Left cardiac atrium (tissue), 4 donors: Measurements from ENCODE around the gene SNX6. TPM values are rescaled to one million over a fixed set of nuclear protein-coding genes. Genes with fewer than 3 reads are reported as not detected.
"Not testable (repeated sequence)": the region's sequence is repeated elsewhere in the genome, so short reads cannot be mapped to it uniquely, and the experiment has no call there.

ENCODE experiments used
- ATAC-seq, 2 donors: fragments of 200-7000 bp; cut with Tn5 transposase; one replicate each; pipeline ENCODE4 v1.9.1; 2020; ENCODE audit warnings: mild to moderate bottlenecking in 2 of 2, moderate library complexity in 2 of 2
- DNase-seq: peaks from one replicate; pipeline ENCODE4 v3.0.0-alpha.2; 2020
- intact Hi-C, 2 donors: fragments of 100-400 bp; cut with DNase I; formaldehyde crosslinking; loops; one replicate each; pipeline versions ENCODE4 v1.14.1 to v1.15.1; 2022 to 2023
- total RNA-seq, 2 donors: library from RNA; stranded (reverse); fragmentation: NEBNext Ultra II Directional; extraction: Animal tissue kit (Norgen Biotek cat#: 25700); gene quantifications; one replicate each; pipeline ENCODE4 v1.2.1, GENCODE V29; 2021
- donor health status: DM: no; HTN: yes; CAD: no.
- donor health status: DM: no; HTN: yes; CAD: no; lungs with severe emphysema.
- donor health status: DM: yes; HTN: yes; CAD: no.
- donor health status: Dilated cardiomyopathy.

The SNX6 gene
- total RNA-seq, 2 donors from 2014 or later = 56.8 to 58.2 TPM

GRCh38 chr14:34593740-34594375, 36.1 kb downstream of the SNX6 start:
- ATAC-seq (no peak), DNase-seq (no peak)
- intact Hi-C loops = no loop called here

DNA sequence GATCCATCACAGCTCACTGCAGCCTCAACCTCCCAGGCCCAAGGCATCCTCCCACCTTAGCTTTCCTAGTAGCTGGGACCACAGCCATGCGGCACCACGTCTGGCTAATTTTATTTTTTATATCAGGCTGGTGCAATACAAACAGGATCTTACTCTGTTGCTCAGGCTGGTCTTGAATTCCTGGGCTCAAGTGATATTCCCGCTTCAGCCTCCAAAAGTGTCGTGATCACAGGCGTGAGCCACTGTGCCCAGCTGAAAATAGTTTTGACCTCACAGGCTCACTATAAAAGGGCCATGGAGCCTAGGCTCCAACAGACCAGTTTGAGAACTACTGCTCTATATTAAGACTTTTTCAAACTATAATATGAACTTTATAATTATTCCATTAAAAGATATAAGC, 37.3 kb downstream of the SNX6 start:
- intact Hi-C loops = no loop called here
- DNase-seq (no peak), ATAC-seq (peak in 1 of 2 donors; percentile 77)

- DNase-seq = no peak
- no peak for ATAC-seq
- intact Hi-C loops = no loop called here
These were observed 46.4 kb downstream of the SNX6 start for GRCh38 chr14:34583525-34583924.

DNA sequence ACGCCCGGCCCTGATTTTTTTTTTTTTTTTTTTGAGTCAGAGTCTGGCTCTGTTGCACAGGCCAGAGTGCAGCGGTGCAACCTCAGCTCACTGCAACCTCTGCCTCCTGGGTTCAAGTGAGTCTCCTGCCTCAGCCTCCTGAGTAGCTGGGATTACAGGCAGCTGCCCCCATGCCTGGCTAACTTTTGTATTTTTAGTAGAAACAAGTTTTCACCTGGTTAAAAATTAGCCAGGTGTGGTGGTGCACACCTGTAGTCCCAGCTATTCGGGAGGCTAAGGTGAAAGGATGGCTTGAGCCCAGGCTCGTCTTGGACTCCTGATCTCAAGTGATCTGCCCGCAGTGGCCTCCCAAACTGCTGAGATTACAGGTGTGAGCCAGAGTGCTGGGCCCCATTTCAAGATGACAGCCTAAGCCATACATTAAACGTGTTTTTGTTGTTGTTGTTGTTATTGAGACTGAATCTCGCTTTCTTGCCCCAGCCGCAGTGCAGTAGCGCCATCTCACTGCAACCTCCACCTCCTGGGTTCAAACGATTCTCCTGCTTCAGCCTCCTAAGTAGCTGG, 47.7 kb downstream of the SNX6 start:
- no peak for DNase-seq
- intact Hi-C loops = no loop called here
- ATAC-seq = no peak

DNA sequence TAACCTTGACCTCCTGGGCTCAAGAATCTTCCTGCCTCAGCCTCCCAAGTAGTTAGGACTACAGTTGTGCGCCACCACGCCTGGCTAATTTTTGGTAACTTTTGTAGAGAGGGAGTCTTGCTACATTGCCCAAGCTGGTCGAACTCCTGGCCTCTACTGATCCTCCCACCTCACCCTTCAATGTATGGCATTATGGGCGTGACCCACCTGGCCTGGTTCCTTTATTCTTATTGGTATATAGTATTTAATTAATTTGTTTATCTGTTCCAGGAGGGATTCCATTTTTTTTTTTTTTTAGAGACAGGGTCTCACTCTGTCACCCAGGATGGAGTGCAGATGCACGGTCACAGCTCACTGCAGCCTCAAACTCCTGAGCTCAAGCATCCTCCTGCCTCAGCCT, 49.6 kb downstream of the SNX6 start:
- intact Hi-C loops = no loop called here
- ATAC-seq = no peak
- DNase-seq = no peak

DNA sequence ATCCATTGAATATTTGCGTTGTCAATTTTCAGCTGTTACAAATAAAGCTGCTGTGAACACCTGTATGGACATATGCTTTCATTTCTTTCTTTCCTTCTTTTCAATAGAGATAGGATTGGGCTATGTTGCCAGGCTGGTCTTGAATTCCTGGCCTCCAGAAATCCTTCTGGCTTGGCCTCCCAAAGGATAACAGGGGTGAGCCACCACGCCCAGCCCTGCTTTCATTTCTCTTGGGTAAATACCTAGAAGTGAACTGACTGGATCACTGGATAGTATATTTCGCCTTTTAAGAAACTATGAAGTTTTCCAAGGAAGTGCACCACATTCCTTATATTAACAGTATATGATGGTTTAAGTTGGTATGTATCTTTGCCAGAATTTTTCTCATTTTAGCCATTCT, 58.2 kb downstream of the SNX6 start:
- no peak for ATAC-seq
- DNase-seq = no peak
- intact Hi-C loops = no loop called here

GRCh38 chr14:34569750-34570149, 60.2 kb downstream of the SNX6 start:
- intact Hi-C loops = no loop called here
- DNase-seq = no peak
- no peak for ATAC-seq

GRCh38 chr14:34568803-34569202, 61.1 kb downstream of the SNX6 start:
- ATAC-seq = peak in 1 of 2 donors; percentile 59
- intact Hi-C loops = no loop called here
- DNase-seq = no peak

DNA sequence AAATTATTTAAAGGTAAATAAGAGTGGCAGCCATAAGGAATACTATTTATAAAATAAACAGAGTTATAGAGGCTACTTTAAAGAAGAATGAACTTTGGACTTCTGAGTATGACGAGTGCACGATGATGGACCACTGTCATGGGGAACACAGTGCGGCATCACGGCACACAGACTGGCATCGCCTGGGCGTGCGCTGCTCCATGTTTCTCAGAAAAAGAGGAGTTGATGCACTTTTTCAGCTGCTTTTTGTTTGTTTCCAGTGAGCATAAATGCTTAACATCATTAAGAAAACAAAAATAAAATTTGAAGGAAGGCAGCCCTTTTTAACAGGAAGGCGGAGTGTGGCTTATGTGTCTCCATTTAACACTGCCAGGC, 67.2 kb downstream of the SNX6 start:
- DNase-seq (no peak), ATAC-seq (no peak)
- intact Hi-C loops = no loop called here

GRCh38 chr14:34562037-34562775, 67.7 kb downstream of the SNX6 start:
- ATAC-seq, intact Hi-C loops, DNase-seq: not testable (repeated sequence)

GRCh38 chr14:34556498-34556829, 73.5 kb downstream of the SNX6 start:
- peak; percentile 93 to 95 for ATAC-seq
- DNase-seq, intact Hi-C loops: not testable (repeated sequence)

- ATAC-seq = peak; percentile 85 to 90
- DNase-seq, intact Hi-C loops: not testable (repeated sequence)
These were observed 74.1 kb downstream of the SNX6 start for GRCh38 chr14:34555583-34556497.

DNA sequence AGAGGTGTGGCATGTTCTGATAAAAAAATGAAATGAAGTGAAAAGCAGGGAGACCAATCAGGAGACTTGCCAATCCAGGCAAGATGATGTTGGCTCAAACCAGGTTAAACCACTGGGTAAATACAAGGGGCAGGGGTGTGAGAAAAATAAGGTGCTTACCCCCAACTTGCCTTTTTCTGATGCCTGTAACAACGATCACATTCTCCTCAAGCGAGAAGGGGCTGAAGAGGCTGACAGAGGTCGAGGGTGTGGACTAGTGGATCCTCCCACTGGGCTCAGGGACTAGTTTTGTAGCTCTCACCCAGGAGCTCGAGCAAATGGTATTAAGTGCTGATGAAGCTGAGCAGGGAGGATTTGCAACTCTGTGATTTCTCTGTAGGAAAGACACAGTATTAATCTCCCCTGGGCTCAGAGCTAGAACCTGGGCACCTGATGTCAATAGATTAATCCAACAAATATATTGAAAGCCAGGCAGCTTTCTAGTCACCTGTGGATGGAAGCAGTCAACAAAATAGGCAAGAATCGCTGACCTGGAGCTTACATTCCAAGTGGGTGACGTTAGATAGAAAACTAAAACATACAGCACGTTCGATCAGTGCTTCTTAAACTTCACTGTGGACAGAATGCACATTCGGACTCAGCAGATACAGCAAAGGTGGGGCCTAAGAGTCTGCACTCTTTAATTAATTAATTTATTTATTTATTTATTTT, 75.3 kb downstream of the SNX6 start:
- DNase-seq (no peak), ATAC-seq (no peak)
- intact Hi-C loops = no loop called here

DNA sequence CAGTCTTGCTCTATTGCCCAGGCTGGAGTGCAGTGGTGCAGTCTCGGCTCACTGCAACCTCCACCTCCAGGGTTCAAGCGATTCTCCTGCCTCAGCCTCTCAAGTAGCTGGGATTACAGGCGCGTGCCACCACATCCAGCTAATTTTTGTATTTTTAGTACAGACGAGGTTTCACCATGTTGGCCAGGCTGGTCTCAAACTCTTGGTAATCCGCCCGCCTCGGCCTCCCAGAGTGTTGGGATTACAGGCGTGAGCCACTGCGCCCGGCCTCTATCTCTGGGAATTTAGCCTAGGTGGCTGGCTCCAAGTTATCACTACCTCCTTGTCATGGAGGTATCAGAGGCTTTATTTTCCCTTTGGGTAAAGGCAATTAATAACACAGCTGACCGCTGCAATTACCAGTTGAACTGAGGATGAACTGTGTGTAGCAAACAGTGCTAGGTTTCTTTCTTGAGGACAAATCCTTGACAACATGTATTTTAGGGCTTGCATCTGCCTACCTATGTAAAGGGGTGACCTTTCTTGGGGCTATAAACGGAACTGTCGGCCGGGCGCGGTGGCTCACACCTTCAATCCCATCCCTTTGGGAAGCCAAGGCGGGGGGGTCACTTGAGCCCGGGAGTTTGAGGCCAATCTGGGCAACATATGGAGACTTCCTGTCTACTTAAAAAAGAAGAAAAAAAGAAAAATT, 80.5 kb downstream of the SNX6 start:
- intact Hi-C loops, DNase-seq, ATAC-seq: not testable (repeated sequence)

DNA sequence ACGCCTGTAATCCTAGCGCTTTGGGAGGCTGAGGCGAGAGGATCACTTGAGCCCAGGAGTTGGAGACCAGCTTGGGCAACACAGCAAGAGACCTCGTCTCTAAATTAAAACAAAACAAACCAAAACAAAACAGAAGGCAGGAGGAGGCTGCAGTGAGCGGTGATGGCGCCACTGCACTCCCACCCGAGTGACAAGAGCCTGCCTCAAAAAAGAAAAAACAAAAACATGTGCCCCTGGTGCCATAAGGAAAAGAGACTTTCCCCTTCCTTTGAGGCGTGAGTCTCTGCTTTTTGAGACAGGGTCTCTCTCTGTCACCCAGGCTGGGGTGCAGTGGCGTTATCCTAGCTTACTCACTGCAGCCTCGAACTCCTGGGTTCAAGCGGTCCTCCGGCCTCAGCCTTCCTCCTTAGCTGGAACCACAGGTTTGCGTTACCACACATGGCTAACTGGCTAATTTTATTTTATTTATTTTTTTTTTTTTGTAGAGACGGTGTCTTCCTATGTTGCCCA, 81.4 kb downstream of the SNX6 start:
- ATAC-seq (no peak), DNase-seq (no peak)
- intact Hi-C loops = no loop called here

GRCh38 chr14:34547136-34547520, 82.8 kb downstream of the SNX6 start:
- DNase-seq, intact Hi-C loops: not testable (repeated sequence)
- ATAC-seq = peak in 1 of 2 donors; percentile 19

GRCh38 chr14:34546272-34547135, 83.4 kb downstream of the SNX6 start:
- DNase-seq, intact Hi-C loops: not testable (repeated sequence)
- peak; percentile 93 to 94 for ATAC-seq
